NT2/D1 (cell line): Measurements from ENCODE around the gene HSPA12B.

Experiments
- DNase-seq: peaks from one replicate; pipeline ENCODE4 v3.0.0-alpha.2; 2011; ENCODE audit warnings: low read depth, low spot score
- H3K27me3 ChIP-seq: 2 replicates; pipeline ENCODE4 v1.6.0; 2011; ENCODE audit warnings: mild to moderate bottlenecking; ENCODE audit not compliant: insufficient read length, insufficient read depth
- H3K36me3 ChIP-seq: 2 replicates; pipeline ENCODE4 v1.6.1; 2011; ENCODE audit warnings: mild to moderate bottlenecking, low read length, mixed read lengths; ENCODE audit not compliant: insufficient read depth, insufficient read length
- H3K4me1 ChIP-seq: 2 replicates; pipeline ENCODE4 v1.5.1; 2011; ENCODE audit not compliant: insufficient read depth, insufficient read length
- H3K4me3 ChIP-seq: 2 replicates; pipeline ENCODE4 v1.5.1; 2011; ENCODE audit warnings: low read depth; ENCODE audit not compliant: insufficient read length
- H3K9ac ChIP-seq: 2 replicates; pipeline ENCODE4 v1.6.0; 2011; ENCODE audit warnings: low read depth; ENCODE audit not compliant: insufficient read length
- H3K9me3 ChIP-seq: 2 replicates; pipeline ENCODE4 v1.5.1; 2011; ENCODE audit warnings: mild to moderate bottlenecking, low read length; ENCODE audit not compliant: insufficient read depth
- SUZ12 ChIP-seq: IDR thresholded peaks from 2 replicates; pipeline ENCODE4 v1.6.1; 2011; ENCODE audit not compliant: insufficient read length, insufficient read depth; ENCODE audit errors: extremely low read depth
- YY1 ChIP-seq: IDR thresholded peaks from 2 replicates; pipeline ENCODE4 v1.6.1; 2011; ENCODE audit not compliant: insufficient read length, insufficient read depth
- ZNF274 ChIP-seq: IDR thresholded peaks from 2 replicates; pipeline ENCODE4 v1.6.1; 2011; ENCODE audit warnings: mild to moderate bottlenecking, low read depth, low read length

Gene HSPA12B

GRCh38 chr20:3744806-3745685 is 12.6 kb downstream of the HSPA12B start:
- Histone ChIP-seq H3K4me1 (peaks cover 8% of the 10 kb centered on the region), H3K9me3 (no peaks in the 10 kb centered on the region), H3K36me3 (peaks cover 18% of the 10 kb centered on the region), H3K27me3 (no peaks in the 10 kb centered on the region), H3K4me3 (peak overlapping the region; percentile 1), H3K9ac (peak overlapping the region; percentile 61)
- no peak for TF ChIP-seq ZNF274
- TF ChIP-seq SUZ12: no peak
- TF ChIP-seq YY1: no peak
- DNase-seq: peak; percentile 91

GRCh38 chr20:3745686-3746173 is 13.2 kb downstream of the HSPA12B start:
- no peaks in the 10 kb centered on the region for H3K9me3 ChIP-seq
- no peak for DNase-seq
- peaks cover 3% of the 10 kb centered on the region for H3K4me1 ChIP-seq
- H3K36me3 ChIP-seq: peaks cover 23% of the 10 kb centered on the region
- no peak overlapping the region for H3K4me3 ChIP-seq
- peaks cover 3% of the 10 kb centered on the region for H3K27me3 ChIP-seq
- TF ChIP-seq SUZ12 (no peak), ZNF274 (no peak), YY1 (no peak)
- H3K9ac ChIP-seq: no peak overlapping the region

GRCh38 chr20:3747471-3747870 is 15.0 kb downstream of the HSPA12B start:
- no peak for DNase-seq
- peaks cover 7% of the 10 kb centered on the region for H3K27me3 ChIP-seq
- no peak overlapping the region for H3K4me3 ChIP-seq
- H3K9me3 ChIP-seq: no peaks in the 10 kb centered on the region
- TF ChIP-seq YY1 (no peak), ZNF274 (no peak), SUZ12 (no peak)
- peaks cover 29% of the 10 kb centered on the region for H3K36me3 ChIP-seq
- no peak overlapping the region for H3K9ac ChIP-seq
- no peaks in the 10 kb centered on the region for H3K4me1 ChIP-seq

- H3K36me3 ChIP-seq: peaks cover 29% of the 10 kb centered on the region
- H3K4me3 ChIP-seq: no peak overlapping the region
- no peaks in the 10 kb centered on the region for H3K9me3 ChIP-seq
- TF ChIP-seq YY1 (no peak), SUZ12 (no peak), ZNF274 (no peak)
- DNase-seq: no peak
- no peak overlapping the region for H3K9ac ChIP-seq
- H3K4me1 ChIP-seq: peaks cover 4% of the 10 kb centered on the region
- H3K27me3 ChIP-seq: peaks cover 7% of the 10 kb centered on the region
Observed at GRCh38 chr20:3748073-3748472, 15.6 kb downstream of the HSPA12B start.

- DNase-seq: no peak
- Histone ChIP-seq H3K4me1 (peaks cover 4% of the 10 kb centered on the region), H3K27me3 (peaks cover 7% of the 10 kb centered on the region), H3K9ac (no peak overlapping the region), H3K4me3 (no peak overlapping the region), H3K36me3 (peaks cover 35% of the 10 kb centered on the region), H3K9me3 (no peaks in the 10 kb centered on the region)
- TF ChIP-seq ZNF274 (no peak), SUZ12 (no peak), YY1 (no peak)
Observed at GRCh38 chr20:3749087-3749688, 16.7 kb downstream of the HSPA12B start.

- H3K9me3 ChIP-seq: no peaks in the 10 kb centered on the region
- no peak for TF ChIP-seq ZNF274
- no peak for TF ChIP-seq YY1
- TF ChIP-seq SUZ12: no peak
- no peak for DNase-seq
- peaks cover 4% of the 10 kb centered on the region for H3K4me1 ChIP-seq
- H3K4me3 ChIP-seq: no peak overlapping the region
- peaks cover 42% of the 10 kb centered on the region for H3K36me3 ChIP-seq
- peaks cover 7% of the 10 kb centered on the region for H3K27me3 ChIP-seq
- no peak overlapping the region for H3K9ac ChIP-seq
Observed at GRCh38 chr20:3749689-3750531, 17.4 kb downstream of the HSPA12B start.

- Histone ChIP-seq H3K27me3 (peaks cover 7% of the 10 kb centered on the region), H3K4me1 (peaks cover 4% of the 10 kb centered on the region), H3K9ac (peak overlapping the region; percentile 64), H3K4me3 (peak overlapping the region; percentile 37), H3K9me3 (no peaks in the 10 kb centered on the region), H3K36me3 (peaks cover 51% of the 10 kb centered on the region)
- TF ChIP-seq ZNF274 (no peak), YY1 (no peak), SUZ12 (no peak)
- no peak for DNase-seq
Observed at GRCh38 chr20:3751305-3751674, 18.8 kb downstream of the HSPA12B start.
